22Rv1 (cell line): ENCODE results near the gene NIPAL1.

Experiments
- H3K27ac ChIP-seq: fragments of 450-650 bp; 2 replicates; pipeline ENCODE4 v1.5.1; 2017
- CTCF ChIP-seq: fragments of 450-650 bp; IDR thresholded peaks from 2 replicates; pipeline ENCODE4 v1.5.1; 2017; ENCODE audit warnings: mild to moderate bottlenecking
- ZFX ChIP-seq: fragments of 450-650 bp; IDR thresholded peaks from 2 replicates; pipeline ENCODE4 v1.6.1; 2017; ENCODE audit warnings: antibody characterized with exemption, borderline replicate concordance

The NIPAL1 gene

GRCh38 chr4:48015678-48016077, 894 bp upstream of the NIPAL1 start:
- no peak overlapping the region for H3K27ac ChIP-seq
- no peak for TF ChIP-seq CTCF
- no peak for TF ChIP-seq ZFX

- peak overlapping the region; percentile 43 for H3K27ac ChIP-seq
- TF ChIP-seq CTCF (no peak), ZFX (no peak)
Measured at GRCh38 chr4:48017108-48017571, 568 bp downstream of the NIPAL1 start.

GRCh38 chr4:48018112-48018511, 1.5 kb downstream of the NIPAL1 start:
- H3K27ac ChIP-seq: no peak overlapping the region
- TF ChIP-seq CTCF: no peak
- TF ChIP-seq ZFX: no peak

GRCh38 chr4:48021100-48021499, 4.5 kb downstream of the NIPAL1 start:
- no peak for TF ChIP-seq CTCF
- TF ChIP-seq ZFX: no peak
- H3K27ac ChIP-seq: no peak overlapping the region

GRCh38 chr4:48022192-48022799, 5.7 kb downstream of the NIPAL1 start:
- TF ChIP-seq CTCF (no peak), ZFX (no peak)
- H3K27ac ChIP-seq: no peak overlapping the region

GRCh38 chr4:48024522-48024921, 8.0 kb downstream of the NIPAL1 start:
- H3K27ac ChIP-seq: no peak overlapping the region
- TF ChIP-seq ZFX (no peak), CTCF (no peak)

- TF ChIP-seq CTCF (no peak), ZFX (no peak)
- no peak overlapping the region for H3K27ac ChIP-seq
Measured at GRCh38 chr4:48025005-48025404, 8.4 kb downstream of the NIPAL1 start.
